ENCODE measurements around the gene CAMK2G. TPM values are rescaled to one million over a fixed set of nuclear protein-coding genes. Genes with fewer than 3 reads are reported as not detected.
A peak's percentile ranks its signal among the peaks of the same experiment; 100 is the strongest.
"Not testable (repeated sequence)": the region's sequence is repeated elsewhere in the genome, so short reads cannot be mapped to it uniquely, and the experiment has no call there.

CAMK2G gene
- total RNA-seq, 1 experiment from 2014 or later, result 17.6 TPM

GRCh38 chr10:73840403-73841060 is 33.8 kb downstream of the CAMK2G start:
- Histone ChIP-seq H3K4me1 (replicated peaks) (0 out of 2 replicates have a peak, but pooled peaks cover 4% of the 10 kb centered on the region), H3K9me3 (replicated peaks) (no peaks in the 10 kb centered on the region), H3K27me3 (replicated peaks) (no peaks in the 10 kb centered on the region), H3K27ac (no peak overlapping the region), H3K4me3 (no peak overlapping the region), H3K36me3 (peaks cover 23% of the 10 kb centered on the region; the same call in 1 of the 2 replicates)
- DNase-seq (ENCODE audit: low read depth in 1 of 2, low spot score in 2 of 2), result no peak

- no peak overlapping the region for H3K27ac ChIP-seq
- peaks cover 23% of the 10 kb centered on the region; the same call in 1 of the 2 replicates for H3K36me3 ChIP-seq
- no peaks in the 10 kb centered on the region for H3K27me3 ChIP-seq (replicated peaks)
- H3K9me3 ChIP-seq (replicated peaks), result no peaks in the 10 kb centered on the region
- no peak for DNase-seq (ENCODE audit: low read depth in 1 of 2, low spot score in 2 of 2)
- no peak overlapping the region for H3K4me3 ChIP-seq
- 0 out of 2 replicates have a peak, but pooled peaks cover 4% of the 10 kb centered on the region for H3K4me1 ChIP-seq (replicated peaks)
These were observed 34.3 kb downstream of the CAMK2G start for GRCh38 chr10:73840056-73840402.

GRCh38 chr10:73839276-73839966 is 34.9 kb downstream of the CAMK2G start:
- no peak for DNase-seq (ENCODE audit: low read depth in 1 of 2, low spot score in 2 of 2)
- no peak overlapping the region for H3K27ac ChIP-seq
- peaks cover 23% of the 10 kb centered on the region; the same call in 1 of the 2 replicates for H3K36me3 ChIP-seq
- no peak overlapping the region for H3K4me3 ChIP-seq
- H3K9me3 ChIP-seq (replicated peaks), result no peaks in the 10 kb centered on the region
- H3K4me1 ChIP-seq (replicated peaks), result 0 out of 2 replicates have a peak, but pooled peaks cover 4% of the 10 kb centered on the region
- H3K27me3 ChIP-seq (replicated peaks), result no peaks in the 10 kb centered on the region

GRCh38 chr10:73838827-73839226 is 35.5 kb downstream of the CAMK2G start:
- no peaks in the 10 kb centered on the region for H3K9me3 ChIP-seq (replicated peaks)
- 0 out of 2 replicates have a peak, but pooled peaks cover 4% of the 10 kb centered on the region for H3K4me1 ChIP-seq (replicated peaks)
- H3K27ac ChIP-seq, result no peak overlapping the region
- no peaks in the 10 kb centered on the region for H3K27me3 ChIP-seq (replicated peaks)
- H3K4me3 ChIP-seq, result no peak overlapping the region
- no peak for DNase-seq (ENCODE audit: low read depth in 1 of 2, low spot score in 2 of 2)
- H3K36me3 ChIP-seq, result peaks cover 23% of the 10 kb centered on the region; the same call in 1 of the 2 replicates

GRCh38 chr10:73838008-73838567 is 36.3 kb downstream of the CAMK2G start:
- DNase-seq (ENCODE audit: low read depth in 1 of 2, low spot score in 2 of 2), result no peak
- H3K27ac ChIP-seq, result no peak overlapping the region
- no peaks in the 10 kb centered on the region for H3K27me3 ChIP-seq (replicated peaks)
- 0 out of 2 replicates have a peak, but pooled peaks cover 4% of the 10 kb centered on the region for H3K4me1 ChIP-seq (replicated peaks)
- H3K36me3 ChIP-seq, result peaks cover 23% of the 10 kb centered on the region; the same call in 1 of the 2 replicates
- H3K9me3 ChIP-seq (replicated peaks), result no peaks in the 10 kb centered on the region
- H3K4me3 ChIP-seq, result no peak overlapping the region

GRCh38 chr10:73837072-73837471 is 37.3 kb downstream of the CAMK2G start:
- H3K9me3 ChIP-seq (replicated peaks), result no peaks in the 10 kb centered on the region
- H3K4me1 ChIP-seq (replicated peaks), result 0 out of 2 replicates have a peak, but pooled peaks cover 4% of the 10 kb centered on the region
- no peak for DNase-seq (ENCODE audit: low read depth in 1 of 2, low spot score in 2 of 2)
- H3K27ac ChIP-seq, result no peak overlapping the region
- H3K4me3 ChIP-seq, result no peak overlapping the region
- peaks cover 16% of the 10 kb centered on the region; the same call in 1 of the 2 replicates for H3K36me3 ChIP-seq
- no peaks in the 10 kb centered on the region for H3K27me3 ChIP-seq (replicated peaks)

- no peak overlapping the region for H3K4me3 ChIP-seq
- H3K27me3 ChIP-seq (replicated peaks), result no peaks in the 10 kb centered on the region
- H3K36me3 ChIP-seq, result peaks cover 12% of the 10 kb centered on the region; the same call in 1 of the 2 replicates
- 0 out of 2 replicates have a peak, but pooled peaks cover 4% of the 10 kb centered on the region for H3K4me1 ChIP-seq (replicated peaks)
- no peaks in the 10 kb centered on the region for H3K9me3 ChIP-seq (replicated peaks)
- H3K27ac ChIP-seq, result no peak overlapping the region
- no peak for DNase-seq (ENCODE audit: low read depth in 1 of 2, low spot score in 2 of 2)
These were observed 37.9 kb downstream of the CAMK2G start for GRCh38 chr10:73836427-73836980.

GRCh38 chr10:73829090-73829489 is 45.3 kb downstream of the CAMK2G start:
- not testable (repeated sequence) for H3K9me3 ChIP-seq (replicated peaks); H3K36me3 ChIP-seq; H3K27me3 ChIP-seq (replicated peaks); DNase-seq (ENCODE audit: low read depth in 1 of 2, low spot score in 2 of 2); H3K27ac ChIP-seq; H3K4me3 ChIP-seq
- peaks cover 14% of the 10 kb centered on the region for H3K4me1 ChIP-seq (replicated peaks)

GRCh38 chr10:73828161-73828560 is 46.2 kb downstream of the CAMK2G start:
- no peak overlapping the region for H3K4me3 ChIP-seq
- peaks cover 6% of the 10 kb centered on the region; the same call in 1 of the 2 replicates for H3K36me3 ChIP-seq
- no peaks in the 10 kb centered on the region for H3K9me3 ChIP-seq (replicated peaks)
- H3K4me1 ChIP-seq (replicated peaks), result peaks cover 14% of the 10 kb centered on the region
- DNase-seq (ENCODE audit: low read depth in 1 of 2, low spot score in 2 of 2), result no peak
- H3K27ac ChIP-seq, result no peak overlapping the region
- no peaks in the 10 kb centered on the region for H3K27me3 ChIP-seq (replicated peaks)

GRCh38 chr10:73827346-73828089 is 46.8 kb downstream of the CAMK2G start:
- H3K36me3 ChIP-seq, result peaks cover 7% of the 10 kb centered on the region; the same call in 1 of the 2 replicates
- no peak overlapping the region for H3K4me3 ChIP-seq
- no peaks in the 10 kb centered on the region for H3K27me3 ChIP-seq (replicated peaks)
- peaks cover 14% of the 10 kb centered on the region for H3K4me1 ChIP-seq (replicated peaks)
- no peaks in the 10 kb centered on the region for H3K9me3 ChIP-seq (replicated peaks)
- peak; percentile 74 to 84 for DNase-seq (ENCODE audit: low read depth in 1 of 2, low spot score in 2 of 2)
- peak overlapping the region; percentile 17; the same call in 1 of the 2 replicates for H3K27ac ChIP-seq

- Histone ChIP-seq H3K36me3 (peaks cover 7% of the 10 kb centered on the region; the same call in 1 of the 2 replicates), H3K4me3 (no peak overlapping the region), H3K9me3 (replicated peaks) (no peaks in the 10 kb centered on the region), H3K27ac (no peak overlapping the region), H3K4me1 (replicated peaks) (peaks cover 14% of the 10 kb centered on the region), H3K27me3 (replicated peaks) (no peaks in the 10 kb centered on the region)
- no peak for DNase-seq (ENCODE audit: low read depth in 1 of 2, low spot score in 2 of 2)
These were observed 50.1 kb downstream of the CAMK2G start for GRCh38 chr10:73824146-73824725.

- no peaks in the 10 kb centered on the region for H3K9me3 ChIP-seq (replicated peaks)
- no peak for DNase-seq (ENCODE audit: low read depth in 1 of 2, low spot score in 2 of 2)
- H3K36me3 ChIP-seq, result peaks cover 7% of the 10 kb centered on the region; the same call in 1 of the 2 replicates
- no peak overlapping the region for H3K27ac ChIP-seq
- H3K4me1 ChIP-seq (replicated peaks), result peaks cover 14% of the 10 kb centered on the region
- no peak overlapping the region for H3K4me3 ChIP-seq
- H3K27me3 ChIP-seq (replicated peaks), result no peaks in the 10 kb centered on the region
These were observed 51.0 kb downstream of the CAMK2G start for GRCh38 chr10:73823391-73823790.
